Stimulated activated CD4-positive, alpha-beta T cell treated with anti-CD3 and anti-CD28 coated beads, TNF-alpha, amount 100 ng/mL, for 48 hours (primary cell): ENCODE measurements around the gene KCTD15.

ENCODE experiments used
- DNase-seq, 3 donors: peaks; one replicate each; pipeline ENCODE4 v3.0.0-alpha.2; 2020; ENCODE audit warnings: low read depth in 3 of 3

The KCTD15 gene

GRCh38 chr19:33859016-33859415, 62.3 kb downstream of the KCTD15 start:
- no peak for DNase-seq

GRCh38 chr19:33860312-33861090, 63.8 kb downstream of the KCTD15 start:
- DNase-seq = no peak

- no peak for DNase-seq
These were observed 65.3 kb downstream of the KCTD15 start for GRCh38 chr19:33861950-33862349.

GRCh38 chr19:33862981-33863380, 66.3 kb downstream of the KCTD15 start:
- no peak for DNase-seq

- DNase-seq = no peak
These were observed 66.8 kb downstream of the KCTD15 start for GRCh38 chr19:33863436-33863835.

- no peak for DNase-seq
These were observed 67.7 kb downstream of the KCTD15 start for GRCh38 chr19:33864311-33864850.

GRCh38 chr19:33865306-33865705, 68.6 kb downstream of the KCTD15 start:
- DNase-seq = no peak
